GM12878 (cell line): ENCODE measurements around the gene RRAGD. TPM values are rescaled to one million over a fixed set of nuclear protein-coding genes. Genes with fewer than 3 reads are reported as not detected.
A peak's percentile ranks its signal among the peaks of the same experiment; 100 is the strongest.

Experiments
- ATAC-seq: fragments of 200-7000 bp; cut with Tn5 transposase; 3 replicates; pipeline ENCODE4 v1.9.1; 2020; ENCODE audit warnings: mild to moderate bottlenecking, moderate library complexity
- BruUV-seq: library from RNA; stranded (reverse); fragments of 400-500 nt; replicated peaks from 2 replicates; lab custom pipeline; 2021; lab: Mats Ljungman, UMichigan
- CTCF ChIA-PET: fragments of 300-600 bp; sonication (Branson Sonifier 250); formaldehyde crosslinking; extraction: SDS; loops from one replicate; lab custom pipeline; 2021; ENCODE audit warnings: inconsistent platforms; lab: Yijun Ruan, JAX
- POLR2A ChIA-PET: fragments of 350-600 bp; formaldehyde crosslinking; extraction: SDS; loops from one replicate; lab custom pipeline; 2021; ENCODE audit warnings: inconsistent platforms; lab: Charles Lee
- RAD21 ChIA-PET: fragments of 300-600 bp; sonication (Branson Sonifier 250); formaldehyde crosslinking; loops from one replicate; lab custom pipeline; 2023; ENCODE audit warnings: antibody characterized with exemption; ENCODE audit not compliant: unreplicated experiment; lab: Charles Lee
- SMC1A ChIA-PET: fragments of 300-600 bp; sonication (Branson Sonifier 250); formaldehyde crosslinking; loops from one replicate; lab custom pipeline; 2023; ENCODE audit not compliant: unreplicated experiment, uncharacterized antibody; lab: Charles Lee
- DNase-seq: peaks from one replicate; pipeline ENCODE4 v3.0.0-alpha.2; 2011; ENCODE audit warnings: low read depth, low spot score
- FAIRE-seq: peaks from 3 replicates; lab custom pipeline; 2011; peaks lifted over from hg19 to GRCh38; lab: Jason Lieb, UNC
- H2AFZ ChIP-seq: 2 replicates; pipeline ENCODE4 v1.6.0; 2011; ENCODE audit warnings: low read depth, low read length, control low read depth; ENCODE audit not compliant: control insufficient read depth
- H3K27ac ChIP-seq: 2 replicates; pipeline ENCODE4 v1.5.1; 2011; ENCODE audit warnings: control low read depth; ENCODE audit not compliant: control insufficient read depth, insufficient read depth
- H3K27me3 ChIP-seq, 2 experiments: replicated peaks in 1 of 2; 2 replicates each; pipeline versions ENCODE4 v1.6.0 to v1.6.1; 2011; ENCODE audit warnings: low read length in 1 of 2; ENCODE audit not compliant: control insufficient read depth in 2 of 2, insufficient read depth in 2 of 2
- H3K36me3 ChIP-seq, 2 experiments: 2 replicates each; pipeline ENCODE4 v1.5.1; 2011; ENCODE audit warnings: low read length in 1 of 2; ENCODE audit not compliant: control insufficient read depth in 2 of 2, insufficient read depth in 2 of 2
- H3K4me1 ChIP-seq: 2 replicates; pipeline ENCODE4 v1.6.1; 2011; ENCODE audit warnings: mild to moderate bottlenecking, low read length, moderate library complexity, mixed read lengths; ENCODE audit not compliant: control insufficient read depth, insufficient read depth
- H3K4me2 ChIP-seq: 2 replicates; pipeline ENCODE4 v1.6.0; 2011; ENCODE audit warnings: control low read depth; ENCODE audit not compliant: control insufficient read depth, insufficient read depth
- H3K4me3 ChIP-seq: fragments of 200-600 bp; sonication (generic); 2 replicates; pipeline ENCODE4 v1.5.1; 2016
- H3K79me2 ChIP-seq: 2 replicates; pipeline ENCODE4 v1.6.0; 2011; ENCODE audit warnings: low read length; ENCODE audit not compliant: control insufficient read depth, insufficient read depth
- H3K9ac ChIP-seq: 2 replicates; pipeline ENCODE4 v1.8.0; 2011; ENCODE audit warnings: low read length, control low read depth, mixed read lengths; ENCODE audit not compliant: control insufficient read depth, insufficient read depth
- H3K9me3 ChIP-seq: replicated peaks from 3 replicates; pipeline ENCODE4 v1.5.1; 2011; ENCODE audit warnings: mild to moderate bottlenecking, low read length; ENCODE audit not compliant: control insufficient read depth, insufficient read depth
- H4K20me1 ChIP-seq: 2 replicates; pipeline ENCODE4 v1.6.0; 2011; ENCODE audit not compliant: control insufficient read depth, insufficient read depth
- BHLHE40 ChIP-seq, 2 experiments: fragments of 450-650 bp in 1 of 2; IDR thresholded peaks; 2 replicates each; pipeline ENCODE4 v1.6.1; 2011 to 2017; ENCODE audit warnings: low read depth in 2 of 2, borderline replicate concordance in 1 of 2, improper control_type of control experiment in 1 of 2, low read length in 1 of 2, mild to moderate bottlenecking in 1 of 2
- CHD2 ChIP-seq: IDR thresholded peaks from 2 replicates; pipeline ENCODE4 v1.6.1; 2011; ENCODE audit warnings: low read depth, low read length, improper control_type of control experiment, borderline replicate concordance
- CREB1 ChIP-seq: IDR thresholded peaks from 2 replicates; pipeline ENCODE4 v1.6.1; 2012; ENCODE audit warnings: low read depth, mild to moderate bottlenecking, inconsistent platforms
- FOS ChIP-seq: IDR thresholded peaks from 3 replicates; pipeline ENCODE4 v1.6.1; 2011; ENCODE audit warnings: borderline replicate concordance; ENCODE audit not compliant: insufficient read length; ENCODE audit errors: extremely low read depth
- HCFC1 ChIP-seq: fragments of 150-350 bp; IDR thresholded peaks from 2 replicates; pipeline ENCODE4 v1.6.1; 2014; ENCODE audit warnings: low read length
- HDAC6 ChIP-seq: fragments of 200-600 bp; sonication (generic); IDR thresholded peaks from one replicate; pipeline ENCODE4 v1.8.0; 2017; ENCODE audit warnings: antibody characterized with exemption; ENCODE audit not compliant: unreplicated experiment
- IKZF1 ChIP-seq: fragments of 450-650 bp; conservative IDR thresholded peaks from 2 replicates; pipeline ENCODE4 v1.6.1; 2017; ENCODE audit warnings: antibody characterized with exemption, mild to moderate bottlenecking
- IRF4 ChIP-seq: IDR thresholded peaks from 2 replicates; pipeline ENCODE4 v1.6.1; 2011; ENCODE audit warnings: low read depth, low read length
- KLF5 ChIP-seq: fragments of 450-650 bp; IDR thresholded peaks from 2 replicates; pipeline ENCODE4 v1.6.1; 2014; ENCODE audit warnings: mild to moderate bottlenecking; ENCODE audit not compliant: partially characterized antibody
- MYC ChIP-seq: IDR thresholded peaks from 2 replicates; pipeline ENCODE4 v1.6.1; 2011; ENCODE audit warnings: mild to moderate bottlenecking, low read length, moderate library complexity, inconsistent platforms; ENCODE audit not compliant: insufficient read depth, insufficient replicate concordance, insufficient read length, severe bottlenecking
- NFYB ChIP-seq: IDR thresholded peaks from 2 replicates; pipeline ENCODE4 v1.6.1; 2011; ENCODE audit warnings: low read depth, mild to moderate bottlenecking, low read length, improper control_type of control experiment, moderate library complexity; ENCODE audit not compliant: insufficient read depth
- SMC3 ChIP-seq: IDR thresholded peaks from 2 replicates; pipeline ENCODE4 v1.6.1; 2011; ENCODE audit warnings: low read length, improper control_type of control experiment, borderline replicate concordance
- SUPT20H ChIP-seq: IDR thresholded peaks from 2 replicates; pipeline ENCODE4 v1.6.1; 2011; ENCODE audit warnings: low read depth, mild to moderate bottlenecking, low read length, moderate library complexity, borderline replicate concordance; ENCODE audit not compliant: control insufficient read depth
- TCF3 ChIP-seq: IDR thresholded peaks from 2 replicates; pipeline ENCODE4 v1.6.1; 2012; ENCODE audit warnings: low read depth, mild to moderate bottlenecking, low read length, borderline replicate concordance; ENCODE audit not compliant: insufficient read depth
- ZZZ3 ChIP-seq: IDR thresholded peaks from 2 replicates; pipeline ENCODE4 v1.6.1; 2011; ENCODE audit warnings: low read depth; ENCODE audit not compliant: control insufficient read depth, insufficient read length
- WGBS: methylation state at CpG from one replicate; pipeline ENCODE4 v1.1.6; 2016; ENCODE audit warnings: low lambda C conversion rate; ENCODE audit not compliant: insufficient replicate concordance, insufficient coverage; ENCODE audit errors: missing lambda C conversion rate; 5-methylcytosine and 5-hydroxymethylcytosine counted together
- in situ Hi-C: fragments of 300-500 bp; cut with MboI; formaldehyde crosslinking; loops from 9 replicates; pipeline ENCODE4 v1.14.3; 2018; ENCODE audit warnings: mixed read lengths
- intact Hi-C: fragments of 100-400 bp; cut with micrococcal nuclease; formaldehyde crosslinking; loops from one replicate; pipeline ENCODE4 v1.14.2; 2022; ENCODE audit not compliant: unreplicated experiment
- polyA plus RNA-seq, 11 experiments: library from polyadenylated mRNA; depleted of rRNA in 4 of 11; unstranded in 6 of 11; stranded (reverse) in 5 of 11; fragments of >200 nt; fragmentation: Nextera tagmentation in 4 of 11; fragmentation: Illumina TruSeq in 1 of 11; extraction: Ambion mirVana in 4 of 11; extraction: Trizol in 1 of 11; gene quantifications; 1 replicate in 1 of 11; 2 replicates in 10 of 11; pipeline versions ENCODE4 v1.2.1 to v1.2.3, GENCODE V29; 2011 to 2016; ENCODE audit warnings: inconsistent platforms in 2 of 11, missing spikeins in 2 of 11, low read depth in 1 of 11
- total RNA-seq, 4 experiments: library from RNA; depleted of rRNA in 3 of 4; stranded (reverse); fragments of >200 nt in 3 of 4; fragmentation: Illumina TruSeq in 1 of 4; extraction: Trizol in 1 of 4; gene quantifications; 2 replicates each; pipeline versions ENCODE4 v1.2.1 to v1.2.3, GENCODE V29; 2013 to 2021

The RRAGD gene
- total and polyA plus RNA-seq, 10 of the 15 experiments (the other 5 are each of a cell fraction or from before 2014, with no cell fraction given): 4.6 to 17.4 (median 8.5) TPM

- ChIA-PET POLR2A (interaction anchor here (0.9 kb wide), 1 partner anchor 18 kb away, joined by 3 read pairs; no protein-coding TSS in a partner anchor), RAD21 (no interaction called here), CTCF (interaction anchor here (1.5 to 2.4 kb wide), 2 partner anchors 11 to 82 kb away, joined by 5 read pairs; no protein-coding TSS in a partner anchor), SMC1A (interaction anchor here (0.7 kb wide), 1 partner anchor 493 kb away, joined by 3 read pairs; no protein-coding TSS in a partner anchor)
- Histone ChIP-seq H3K4me2 (no peak overlapping the region), H3K4me3 (no peak overlapping the region), H3K27me3 (no peaks in the 10 kb centered on the region), H3K4me1 (no peaks in the 10 kb centered on the region), H3K79me2 (no peaks in the 10 kb centered on the region), H4K20me1 (no peaks in the 10 kb centered on the region), H3K27ac (no peak overlapping the region), H2AFZ (no peak overlapping the region), H3K9ac (no peak overlapping the region), H3K9me3 (no peaks in the 10 kb centered on the region; the same call in 2 of the 3 replicates), H3K36me3 (no peaks in the 10 kb centered on the region)
- FAIRE-seq (no peak), ATAC-seq (no peak), DNase-seq (no peak)
- intact Hi-C loops (no loop called here), in situ Hi-C loops (no loop called here)
- no TSS peak for BruUV-seq
- TF ChIP-seq CREB1: 0 out of 2 replicates have a peak, but pooled peaks have one; percentile 14
- no peak for TF ChIP-seq CHD2
- WGBS: 45% methylated on average over 2 of the region's 2 CpGs
Observed at GRCh38 chr6:89454300-89454699, 42.2 kb upstream of the RRAGD start.

- CTCF ChIA-PET: interaction anchor here (1.0 to 1.4 kb wide), 3 partner anchors 15 to 20 kb away, joined by 3 to 4 read pairs (median 4); partner anchors contain the start of gene ANKRD6
- WGBS: 45% methylated on average over 1 of the region's 1 CpG
Observed at GRCh38 chr6:89452281-89452680, 40.2 kb upstream of the RRAGD start.

More at GRCh38 chr6:89452281-89452680, 40.2 kb upstream of the RRAGD start:
- intact Hi-C loops: no loop called here
- ATAC-seq (no peak), DNase-seq (no peak), FAIRE-seq (no peak)
- BruUV-seq: no TSS peak
- Histone ChIP-seq H3K4me1 (no peaks in the 10 kb centered on the region), H3K36me3 (no peaks in the 10 kb centered on the region), H3K79me2 (no peaks in the 10 kb centered on the region), H3K27ac (no peak overlapping the region), H3K27me3 (no peaks in the 10 kb centered on the region), H3K9me3 (no peaks in the 10 kb centered on the region; the same call in 2 of the 3 replicates), H3K4me2 (no peak overlapping the region), H3K4me3 (no peak overlapping the region), H3K9ac (no peak overlapping the region), H4K20me1 (no peaks in the 10 kb centered on the region), H2AFZ (no peak overlapping the region)
- ChIA-PET RAD21 (no interaction called here), POLR2A (no interaction called here), SMC1A (interaction anchor here (1.5 kb wide), 1 partner anchor 9 kb away, joined by 3 read pairs; no protein-coding TSS in a partner anchor)
- in situ Hi-C loops: no loop called here
- TF ChIP-seq MYC (no peak), FOS (no peak), IRF4 (no peak), ZZZ3 (no peak), SUPT20H (no peak), TCF3 (no peak), HCFC1 (no peak), BHLHE40 (IDR thresholded peaks at IDR 0.05; ENCODE audit: borderline replicate concordance in 1 of 2, low read depth in 2 of 2, low read length in 1 of 2) (no peak), IKZF1 (no peak), KLF5 (no peak), HDAC6 (no peak), SMC3 (no peak), NFYB (no peak)
